Activated CD4-positive, alpha-beta memory T cell treated with anti-CD3 and anti-CD28 coated beads for 36 hours (primary cell): Measurements from ENCODE around the gene TNFAIP8L3. TPM values are rescaled to one million over a fixed set of nuclear protein-coding genes. Genes with fewer than 3 reads are reported as not detected.
"Not testable (repeated sequence)": the region's sequence is repeated elsewhere in the genome, so short reads cannot be mapped to it uniquely, and the experiment has no call there.

ENCODE experiments used
- CTCF ChIA-PET: fragments of 350-600 bp; sonication (Branson Sonifier 250); formaldehyde crosslinking; loops from one replicate; lab custom pipeline; 2021; ENCODE audit warnings: antibody characterized with exemption, inconsistent platforms; lab: Charles Lee
- POLR2A ChIA-PET: fragments of 350-600 bp; sonication (Branson Sonifier 250); formaldehyde crosslinking; loops from one replicate; lab custom pipeline; 2021; ENCODE audit warnings: antibody characterized with exemption; lab: Charles Lee
- DNase-seq: peaks from one replicate; pipeline ENCODE4 v3.0.0-alpha.2; 2020
- H3K27ac Mint-ChIP-seq: one replicate; pipeline ENCODE4 v1.8.0; 2021; ENCODE audit warnings: mixed read lengths
- H3K27me3 Mint-ChIP-seq: one replicate; pipeline ENCODE4 v1.8.0; 2021; ENCODE audit warnings: mixed read lengths
- H3K36me3 Mint-ChIP-seq: one replicate; pipeline ENCODE4 v1.8.0; 2021; ENCODE audit warnings: mixed read lengths
- H3K4me1 Mint-ChIP-seq: one replicate; pipeline ENCODE4 v1.8.0; 2021; ENCODE audit warnings: low read depth, mixed read lengths
- H3K4me3 Mint-ChIP-seq: one replicate; pipeline ENCODE4 v1.8.0; 2021; ENCODE audit warnings: mild to moderate bottlenecking, mixed read lengths
- H3K9me3 Mint-ChIP-seq: one replicate; pipeline ENCODE4 v1.8.0; 2021; ENCODE audit warnings: mixed read lengths
- intact Hi-C: fragments of 100-400 bp; cut with micrococcal nuclease; formaldehyde crosslinking; loops from one replicate; pipeline ENCODE4 v1.15.1; 2023
- total RNA-seq, 2 experiments: library from RNA; stranded (reverse); gene quantifications; one replicate each; pipeline ENCODE4 v1.2.3, GENCODE V29; 2021

TNFAIP8L3 gene
- total RNA-seq, 2 experiments from 2014 or later: 0.19 TPM; not detected in 1

DNA sequence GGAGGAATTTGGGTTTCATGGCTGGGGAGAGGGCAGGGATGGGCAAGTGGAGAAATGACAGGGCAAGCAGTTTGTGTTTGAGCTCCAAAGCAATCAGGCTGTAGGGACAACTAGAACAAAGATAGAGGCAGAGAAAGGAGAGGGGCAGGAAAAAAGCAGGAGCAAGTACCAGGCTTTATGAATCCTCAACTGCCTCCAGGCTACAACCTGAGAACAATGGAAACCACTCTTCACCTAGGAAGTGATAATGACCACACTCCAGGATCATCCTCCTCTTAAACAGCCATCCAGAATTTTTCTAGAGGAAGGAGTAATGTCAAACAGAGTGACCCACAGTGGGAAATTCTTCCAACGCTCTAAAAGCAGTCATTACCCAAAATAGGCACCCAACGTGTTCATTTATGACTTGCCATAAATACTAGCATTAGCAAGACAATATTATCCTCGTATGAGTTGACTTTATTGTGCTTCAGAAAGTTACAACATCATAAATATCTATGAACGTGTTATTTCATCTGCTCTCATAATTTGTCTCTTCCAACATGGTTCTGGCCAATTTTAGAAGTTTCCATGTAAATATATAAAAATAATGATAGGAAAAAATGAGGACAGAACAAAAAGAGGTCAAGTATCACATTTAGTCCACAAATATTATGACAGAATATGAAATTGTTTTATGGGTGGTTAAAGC is 50.5 kb downstream of the TNFAIP8L3 start:
- intact Hi-C loops: no loop called here
- DNase-seq: no peak
- CTCF ChIA-PET: no interaction called here
- Mint-ChIP-seq H3K27ac (no peak overlapping the region), H3K27me3 (peaks cover 2% of the 10 kb centered on the region), H3K9me3 (no peaks in the 10 kb centered on the region), H3K4me1 (no peaks in the 10 kb centered on the region), H3K36me3 (no peaks in the 10 kb centered on the region), H3K4me3 (no peak overlapping the region)
- POLR2A ChIA-PET: no interaction called here

DNA sequence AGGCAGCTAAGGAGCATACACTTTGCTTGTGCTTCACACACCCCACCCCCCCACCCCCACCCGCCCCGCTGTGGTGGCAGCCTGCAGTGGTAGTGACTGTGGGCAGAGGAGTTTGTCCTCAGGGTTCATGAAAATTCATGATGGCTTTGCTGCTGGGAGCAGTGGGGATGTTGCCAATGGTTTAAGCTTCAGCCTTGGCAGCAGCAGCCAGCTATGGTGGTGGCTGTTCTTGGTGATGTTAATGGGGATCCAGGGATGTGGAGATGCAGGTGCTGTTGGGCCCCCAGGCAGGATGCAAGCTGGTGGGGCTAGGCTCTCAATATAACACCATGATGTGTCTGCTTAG is 55.8 kb downstream of the TNFAIP8L3 start:
- Mint-ChIP-seq H3K4me3 (no peak overlapping the region), H3K27me3 (no peaks in the 10 kb centered on the region), H3K4me1 (no peaks in the 10 kb centered on the region), H3K27ac (no peak overlapping the region), H3K36me3 (no peaks in the 10 kb centered on the region), H3K9me3 (no peaks in the 10 kb centered on the region)
- intact Hi-C loops: no loop called here
- no peak for DNase-seq
- ChIA-PET CTCF (no interaction called here), POLR2A (no interaction called here)

DNA sequence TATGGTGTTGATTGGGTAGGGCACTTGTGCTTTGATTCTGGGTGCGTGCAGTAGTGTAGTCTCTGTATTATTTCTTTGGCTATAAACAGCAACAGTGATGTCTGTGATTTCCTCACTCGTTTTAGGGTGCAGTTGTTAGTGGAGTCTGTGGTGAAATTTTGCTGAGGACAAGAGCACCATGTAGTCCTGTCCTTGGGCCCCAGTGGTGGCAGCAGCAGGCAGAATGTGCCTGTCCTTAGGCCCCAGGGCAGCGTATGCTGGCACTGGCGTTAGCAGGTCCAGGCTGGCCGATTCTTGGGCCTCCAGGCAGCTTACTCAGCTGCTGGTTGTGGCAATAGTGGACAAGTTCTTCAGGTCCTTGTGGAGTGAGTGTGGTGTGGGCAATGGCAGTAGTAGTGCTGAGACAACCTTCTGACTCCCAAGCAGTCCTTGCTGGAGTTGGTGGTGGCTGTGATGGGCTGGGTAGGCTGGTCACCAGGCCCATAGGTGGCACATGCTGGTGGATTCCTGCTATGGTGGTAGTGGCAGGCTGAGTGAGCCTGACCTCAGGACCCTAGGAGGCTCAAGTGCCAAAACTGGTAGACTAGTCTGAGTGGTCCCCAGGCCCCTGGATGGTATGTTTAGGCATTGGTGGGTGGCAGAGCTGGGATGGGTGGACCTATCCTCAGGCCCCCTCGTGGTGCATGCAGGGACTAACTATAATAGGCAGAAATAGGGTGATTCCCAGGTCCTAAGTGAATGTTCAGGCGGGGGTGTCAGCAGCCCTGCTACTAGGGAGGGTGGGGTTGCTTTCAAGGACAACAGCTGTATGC is 56.3 kb downstream of the TNFAIP8L3 start:
- no peak for DNase-seq
- H3K4me3 Mint-ChIP-seq: no peak overlapping the region
- no peak overlapping the region for H3K27ac Mint-ChIP-seq
- ChIA-PET CTCF (interaction anchor here (0.9 kb wide), 1 partner anchor 154 kb away, joined by 3 read pairs; no protein-coding TSS in a partner anchor), POLR2A (no interaction called here)
- no peaks in the 10 kb centered on the region for H3K9me3 Mint-ChIP-seq
- intact Hi-C loops: no loop called here
- no peaks in the 10 kb centered on the region for H3K36me3 Mint-ChIP-seq
- H3K27me3 Mint-ChIP-seq: no peaks in the 10 kb centered on the region
- no peaks in the 10 kb centered on the region for H3K4me1 Mint-ChIP-seq

DNA sequence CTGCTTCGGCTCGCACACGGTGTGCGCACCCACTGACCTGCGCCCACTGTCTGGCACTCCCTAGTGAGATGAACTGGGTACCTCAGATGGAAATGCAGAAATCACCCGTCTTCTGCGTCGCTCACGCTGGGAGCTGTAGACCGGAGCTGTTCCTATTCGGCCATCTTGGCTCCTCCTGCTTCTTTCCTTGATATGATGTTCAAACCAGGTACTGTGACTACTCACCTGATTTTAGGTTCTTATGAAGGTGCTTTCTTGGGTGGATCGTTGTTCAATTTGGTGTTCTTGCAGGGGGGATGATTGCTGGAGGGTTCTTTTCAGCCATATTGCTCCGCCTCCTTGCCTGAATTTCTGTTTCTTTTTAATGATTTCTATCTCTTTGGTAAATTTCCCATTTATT is 57.2 kb downstream of the TNFAIP8L3 start:
- CTCF ChIA-PET, H3K9me3 Mint-ChIP-seq, H3K4me3 Mint-ChIP-seq, H3K4me1 Mint-ChIP-seq, H3K27me3 Mint-ChIP-seq, POLR2A ChIA-PET, H3K27ac Mint-ChIP-seq, DNase-seq, intact Hi-C loops, H3K36me3 Mint-ChIP-seq: not testable (repeated sequence)

DNA sequence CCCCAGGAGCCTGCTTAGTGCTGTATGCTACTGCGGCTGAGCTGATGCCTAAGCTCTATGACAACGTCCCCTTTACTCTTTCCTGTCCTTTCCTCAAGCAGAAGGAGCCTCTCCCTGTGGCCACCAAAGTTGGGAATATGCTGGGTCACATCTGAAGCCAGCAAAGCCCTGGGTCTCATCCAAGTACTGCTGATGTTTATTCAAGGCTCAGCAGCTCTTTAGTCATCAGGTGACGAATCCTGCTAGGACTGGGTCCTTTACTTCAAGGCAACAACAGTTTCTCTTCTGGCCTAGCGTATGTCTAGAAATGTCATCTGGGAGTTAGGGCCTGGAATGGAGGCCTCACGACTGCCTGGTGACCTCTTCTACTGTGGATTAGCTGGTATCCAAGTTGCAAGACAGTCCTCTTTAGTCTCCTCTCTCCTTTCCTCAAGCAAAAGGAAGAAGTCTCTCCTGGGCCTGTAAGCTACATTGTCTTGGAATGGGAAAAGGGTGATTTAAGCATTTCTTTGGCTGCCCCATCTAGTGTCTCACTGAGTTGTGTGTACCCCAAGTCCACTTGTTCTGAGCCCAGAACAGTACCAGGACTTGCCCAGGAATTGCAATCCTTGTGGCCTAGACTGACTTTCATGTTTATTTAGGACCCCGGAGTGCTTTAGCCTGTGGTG is 63.9 kb downstream of the TNFAIP8L3 start:
- no peak overlapping the region for H3K27ac Mint-ChIP-seq
- H3K36me3 Mint-ChIP-seq: no peaks in the 10 kb centered on the region
- CTCF ChIA-PET: no interaction called here
- no peak for DNase-seq
- POLR2A ChIA-PET: no interaction called here
- H3K4me3 Mint-ChIP-seq: no peak overlapping the region
- no peaks in the 10 kb centered on the region for H3K9me3 Mint-ChIP-seq
- H3K4me1 Mint-ChIP-seq: no peaks in the 10 kb centered on the region
- intact Hi-C loops: no loop called here
- no peaks in the 10 kb centered on the region for H3K27me3 Mint-ChIP-seq

DNA sequence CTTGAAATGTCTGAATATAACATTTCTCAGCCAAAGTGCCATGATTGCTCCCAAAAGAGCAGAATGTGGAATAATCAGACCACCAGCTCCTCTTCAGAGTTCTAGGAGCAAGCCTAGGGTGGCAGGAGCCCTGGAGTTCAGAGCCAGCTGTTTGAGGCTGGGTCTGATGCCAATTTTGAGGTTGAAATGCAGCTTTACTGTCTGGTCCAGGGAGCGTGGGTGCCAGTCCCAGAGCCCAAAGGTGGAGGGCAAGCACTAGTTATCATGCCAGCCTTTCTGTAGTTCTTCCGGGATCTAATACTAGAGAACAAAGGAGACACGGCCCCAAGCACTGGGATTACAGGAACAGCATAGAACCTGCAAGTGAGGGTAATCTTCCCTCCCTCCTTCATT is 69.3 kb downstream of the TNFAIP8L3 start:
- Mint-ChIP-seq H3K4me1 (no peaks in the 10 kb centered on the region), H3K27ac (no peak overlapping the region), H3K9me3 (no peaks in the 10 kb centered on the region), H3K36me3 (peaks cover 7% of the 10 kb centered on the region), H3K4me3 (no peak overlapping the region), H3K27me3 (no peaks in the 10 kb centered on the region)
- CTCF ChIA-PET: no interaction called here
- intact Hi-C loops: no loop called here
- no peak for DNase-seq
- POLR2A ChIA-PET: no interaction called here

DNA sequence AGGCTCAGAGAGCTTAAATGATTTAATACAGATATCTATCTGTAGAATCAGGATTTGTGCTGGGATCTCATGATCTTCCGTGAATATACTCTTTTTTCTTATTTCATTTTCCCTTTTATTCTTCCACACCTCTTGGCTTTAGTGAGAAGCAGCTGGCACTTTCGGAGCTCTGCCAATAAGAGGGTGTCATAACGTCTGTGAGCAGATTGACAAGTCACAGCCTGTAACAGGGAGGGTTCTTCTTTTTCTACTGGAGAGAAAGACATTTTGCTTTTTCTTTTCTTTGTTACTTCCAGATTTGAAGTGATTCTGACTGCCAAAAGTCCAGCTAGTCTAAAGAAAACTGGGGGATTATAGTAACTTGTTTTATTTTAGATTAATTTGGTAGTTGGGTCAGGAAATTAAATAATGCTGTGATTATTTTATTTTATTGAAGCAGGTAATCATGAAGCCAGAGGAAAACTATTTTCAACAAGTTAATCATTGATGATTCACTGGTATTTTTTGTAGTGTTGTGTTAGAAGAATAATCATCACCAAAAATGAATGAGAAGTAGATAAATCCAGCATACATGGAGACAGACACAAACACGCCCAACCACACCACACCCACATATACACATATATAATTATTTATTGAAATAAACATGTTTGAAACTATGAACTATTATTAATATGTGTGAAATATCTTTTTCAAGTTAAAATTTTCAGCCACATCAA is 69.8 kb downstream of the TNFAIP8L3 start:
- H3K4me1 Mint-ChIP-seq: no peaks in the 10 kb centered on the region
- no peak for DNase-seq
- peaks cover 8% of the 10 kb centered on the region for H3K36me3 Mint-ChIP-seq
- H3K9me3 Mint-ChIP-seq: peaks cover 1% of the 10 kb centered on the region
- ChIA-PET CTCF (no interaction called here), POLR2A (no interaction called here)
- H3K27me3 Mint-ChIP-seq: no peaks in the 10 kb centered on the region
- H3K27ac Mint-ChIP-seq: no peak overlapping the region
- intact Hi-C loops: no loop called here
- no peak overlapping the region for H3K4me3 Mint-ChIP-seq

DNA sequence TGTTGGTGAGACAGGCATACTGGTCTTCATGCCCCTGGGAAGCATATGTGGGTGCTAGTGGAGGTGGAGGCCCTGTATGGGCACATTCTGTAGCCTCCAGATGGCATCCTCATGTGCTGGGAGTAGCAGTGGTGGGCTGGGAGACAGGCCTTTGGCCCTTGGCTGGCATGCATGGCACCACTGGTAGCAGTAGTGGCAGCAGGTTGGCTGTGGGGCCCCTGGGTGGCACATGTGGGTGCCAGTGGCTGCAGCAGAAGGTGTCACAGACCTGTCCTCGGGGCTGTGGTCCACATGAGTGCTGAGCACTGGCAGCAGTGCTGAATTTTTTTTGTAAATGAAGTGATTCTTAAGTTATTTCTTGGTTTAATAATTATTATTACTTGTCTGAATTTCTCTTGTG is 71.2 kb downstream of the TNFAIP8L3 start:
- intact Hi-C loops: no loop called here
- no peaks in the 10 kb centered on the region for H3K4me1 Mint-ChIP-seq
- H3K27me3 Mint-ChIP-seq: no peaks in the 10 kb centered on the region
- ChIA-PET POLR2A (no interaction called here), CTCF (no interaction called here)
- H3K4me3 Mint-ChIP-seq: no peak overlapping the region
- peaks cover 6% of the 10 kb centered on the region for H3K9me3 Mint-ChIP-seq
- DNase-seq: no peak
- peaks cover 14% of the 10 kb centered on the region for H3K36me3 Mint-ChIP-seq
- no peak overlapping the region for H3K27ac Mint-ChIP-seq

DNA sequence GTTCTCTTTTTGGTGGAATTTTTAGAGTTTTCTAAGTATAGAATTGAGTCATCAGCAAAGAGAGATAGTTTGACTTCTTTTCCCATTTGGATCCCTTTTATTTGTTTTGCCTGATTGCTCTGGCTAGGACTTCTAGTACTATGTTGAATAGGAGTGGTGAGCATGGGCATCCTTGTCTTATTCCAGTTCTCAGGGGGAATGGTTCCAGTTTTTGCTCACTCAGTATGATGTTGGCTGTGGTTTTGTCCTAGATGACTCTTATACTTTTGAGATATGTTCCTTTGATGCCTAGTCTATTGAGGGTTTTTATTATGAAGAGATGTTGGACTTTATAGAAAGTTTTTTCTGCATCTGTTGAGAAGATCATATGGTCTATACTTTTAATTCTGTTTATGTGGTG is 72.5 kb downstream of the TNFAIP8L3 start:
- POLR2A ChIA-PET: no interaction called here

DNA sequence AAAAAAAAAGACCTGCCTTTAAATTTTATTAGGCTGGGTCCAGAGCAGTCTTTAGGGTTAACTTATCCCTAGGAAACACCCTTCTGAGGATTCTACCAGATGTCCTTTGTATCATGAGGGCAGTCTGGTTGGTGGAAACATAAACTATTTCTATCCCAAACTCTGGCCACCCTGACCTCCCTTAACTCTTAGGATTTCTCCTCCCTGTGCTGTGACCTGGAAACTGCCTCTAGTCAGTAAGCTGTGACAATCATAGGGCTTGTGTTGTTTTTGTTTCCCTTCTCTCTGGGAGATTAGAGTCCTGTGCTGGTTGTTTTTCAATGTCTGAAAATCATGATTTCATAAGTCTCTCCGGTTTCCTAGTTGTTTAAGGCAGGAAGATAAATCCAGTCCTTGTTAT is 78.1 kb downstream of the TNFAIP8L3 start:
- Mint-ChIP-seq H3K4me3 (no peak overlapping the region), H3K27ac (no peak overlapping the region), H3K4me1 (no peaks in the 10 kb centered on the region), H3K9me3 (peaks cover 6% of the 10 kb centered on the region), H3K36me3 (peaks cover 13% of the 10 kb centered on the region), H3K27me3 (no peaks in the 10 kb centered on the region)
- no peak for DNase-seq
- CTCF ChIA-PET: no interaction called here
- intact Hi-C loops: no loop called here
- POLR2A ChIA-PET: no interaction called here

More for the DNA sequence above, 72.5 kb downstream of the TNFAIP8L3 start:
- H3K27me3 Mint-ChIP-seq: no peaks in the 10 kb centered on the region
- H3K4me3 Mint-ChIP-seq: no peak overlapping the region
- peaks cover 14% of the 10 kb centered on the region for H3K36me3 Mint-ChIP-seq
- DNase-seq: no peak
- CTCF ChIA-PET: no interaction called here
- H3K27ac Mint-ChIP-seq: no peak overlapping the region
- intact Hi-C loops: no loop called here
- peaks cover 6% of the 10 kb centered on the region for H3K9me3 Mint-ChIP-seq
- no peaks in the 10 kb centered on the region for H3K4me1 Mint-ChIP-seq

DNA sequence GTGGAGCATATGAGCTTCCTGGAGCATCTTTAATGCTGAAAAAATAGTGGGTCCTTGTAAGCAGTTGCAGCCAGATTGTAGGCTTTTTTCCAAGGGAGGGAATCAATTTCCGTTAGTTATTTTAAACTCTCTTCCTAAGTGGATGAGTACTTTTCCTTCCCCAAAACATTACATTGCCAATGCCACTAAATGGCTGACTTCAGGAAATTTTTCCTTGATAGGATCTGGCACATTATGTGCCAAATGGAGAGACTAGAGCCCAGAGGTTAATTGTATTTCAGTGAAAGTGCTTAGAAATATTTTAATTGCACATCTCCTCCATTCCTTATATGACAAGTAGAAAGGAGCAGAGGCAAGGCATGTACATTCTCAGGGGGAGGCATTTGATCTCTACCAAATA is 83.5 kb downstream of the TNFAIP8L3 start:
- H3K27me3 Mint-ChIP-seq: no peaks in the 10 kb centered on the region
- CTCF ChIA-PET: no interaction called here
- intact Hi-C loops: no loop called here
- peaks cover 27% of the 10 kb centered on the region for H3K36me3 Mint-ChIP-seq
- H3K4me1 Mint-ChIP-seq: peaks cover 5% of the 10 kb centered on the region
- H3K4me3 Mint-ChIP-seq: no peak overlapping the region
- H3K27ac Mint-ChIP-seq: no peak overlapping the region
- no peak for DNase-seq
- peaks cover 12% of the 10 kb centered on the region for H3K9me3 Mint-ChIP-seq
- POLR2A ChIA-PET: no interaction called here

DNA sequence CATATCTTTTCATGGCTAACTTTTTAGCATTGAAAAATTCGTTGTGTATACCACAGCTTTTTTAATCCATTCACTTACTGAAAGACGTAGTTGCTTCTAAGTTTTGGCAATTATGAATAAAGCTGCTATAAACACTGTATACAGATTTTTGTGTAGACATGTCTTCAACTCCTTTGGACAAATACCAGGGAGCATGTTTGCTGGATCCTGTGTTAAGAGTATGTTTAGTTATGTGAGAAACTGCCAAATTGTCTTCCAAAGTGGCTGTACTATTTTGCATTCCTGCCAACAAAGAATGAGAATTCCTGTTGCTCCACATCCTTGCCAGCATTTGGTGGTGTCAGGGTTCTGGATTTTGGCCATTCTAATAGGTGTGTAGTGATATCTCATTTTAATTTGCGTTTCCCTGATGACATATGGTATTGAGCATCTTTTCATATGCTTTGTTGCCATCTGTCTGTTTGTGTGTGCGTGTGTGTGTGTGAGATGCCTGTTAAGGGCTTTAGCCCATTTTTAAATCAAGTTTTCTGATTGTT is 87.5 kb downstream of the TNFAIP8L3 start:
- Mint-ChIP-seq H3K36me3 (peaks cover 36% of the 10 kb centered on the region), H3K27me3 (no peaks in the 10 kb centered on the region), H3K9me3 (peaks cover 12% of the 10 kb centered on the region), H3K4me3 (no peak overlapping the region), H3K27ac (no peak overlapping the region), H3K4me1 (peaks cover 7% of the 10 kb centered on the region)
- intact Hi-C loops: no loop called here
- ChIA-PET POLR2A (no interaction called here), CTCF (no interaction called here)
- DNase-seq: no peak
